ENCODE measurements around the gene CATSPERB.
"Not testable (repeated sequence)": the region's sequence is repeated elsewhere in the genome, so short reads cannot be mapped to it uniquely, and the experiment has no call there.

CATSPERB gene

DNA sequence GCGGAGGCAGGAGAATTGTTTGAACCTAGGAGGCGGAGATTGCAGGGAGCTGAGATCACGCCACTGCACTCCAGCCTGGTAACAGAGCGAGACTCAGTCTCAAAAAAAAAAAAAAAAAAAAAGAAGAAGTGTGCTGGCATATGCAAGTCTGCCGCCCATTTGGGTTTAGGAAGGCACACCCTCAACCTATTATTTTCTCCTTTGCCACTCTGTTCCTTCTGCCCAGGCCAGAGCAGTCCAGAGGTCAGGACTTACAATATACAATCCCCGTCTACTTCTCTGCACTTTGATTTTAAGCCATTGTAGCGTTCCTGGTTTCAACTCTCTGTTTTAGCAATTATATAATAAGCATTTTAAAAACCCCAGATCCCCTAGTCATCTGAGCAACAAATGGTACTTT, 39.8 kb downstream of the CATSPERB start:
- Histone ChIP-seq H3K9me3 (ENCODE audit: control insufficient read depth, low read depth, low read length) (no peaks in the 10 kb centered on the region), H3K4me3 (ENCODE audit: low read length) (no peak overlapping the region), H3K36me3 (ENCODE audit: control insufficient read depth, low read depth, low read length) (no peaks in the 10 kb centered on the region), H3K4me1 (ENCODE audit: control insufficient read depth, low read depth, low read length) (peaks cover 6% of the 10 kb centered on the region), H3K9ac (ENCODE audit: low read length) (no peak overlapping the region), H3K27ac (ENCODE audit: low read length) (no peak overlapping the region), H3K27me3 (ENCODE audit: control insufficient read depth, insufficient read depth, low read length) (no peaks in the 10 kb centered on the region)

DNA sequence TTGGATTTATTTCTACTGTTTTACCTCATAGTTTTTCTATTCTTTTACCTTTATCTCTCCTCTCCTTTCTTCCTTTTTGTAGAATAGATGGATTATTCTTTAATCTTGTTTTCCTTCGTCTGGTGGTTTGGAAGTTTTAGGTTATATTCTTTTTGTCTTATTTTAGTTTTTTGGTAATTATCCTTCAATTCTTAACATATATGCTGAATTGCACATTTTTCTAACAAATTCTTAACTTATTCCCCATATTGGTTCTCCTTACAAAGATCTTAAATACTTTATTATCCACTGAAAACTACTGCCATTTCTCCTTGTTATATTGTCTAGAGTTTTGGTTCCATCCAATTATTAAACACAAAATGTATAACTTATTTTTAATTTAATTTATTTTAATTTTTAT, 42.3 kb downstream of the CATSPERB start:
- no peaks in the 10 kb centered on the region for H3K9me3 ChIP-seq (ENCODE audit: control insufficient read depth, low read depth, low read length)
- no peak overlapping the region for H3K9ac ChIP-seq (ENCODE audit: low read length)
- H3K36me3 ChIP-seq (ENCODE audit: control insufficient read depth, low read depth, low read length), result no peaks in the 10 kb centered on the region
- peaks cover 3% of the 10 kb centered on the region for H3K4me1 ChIP-seq (ENCODE audit: control insufficient read depth, low read depth, low read length)
- H3K4me3 ChIP-seq (ENCODE audit: low read length), result no peak overlapping the region
- H3K27me3 ChIP-seq (ENCODE audit: control insufficient read depth, insufficient read depth, low read length), result no peaks in the 10 kb centered on the region
- H3K27ac ChIP-seq (ENCODE audit: low read length), result no peak overlapping the region

DNA sequence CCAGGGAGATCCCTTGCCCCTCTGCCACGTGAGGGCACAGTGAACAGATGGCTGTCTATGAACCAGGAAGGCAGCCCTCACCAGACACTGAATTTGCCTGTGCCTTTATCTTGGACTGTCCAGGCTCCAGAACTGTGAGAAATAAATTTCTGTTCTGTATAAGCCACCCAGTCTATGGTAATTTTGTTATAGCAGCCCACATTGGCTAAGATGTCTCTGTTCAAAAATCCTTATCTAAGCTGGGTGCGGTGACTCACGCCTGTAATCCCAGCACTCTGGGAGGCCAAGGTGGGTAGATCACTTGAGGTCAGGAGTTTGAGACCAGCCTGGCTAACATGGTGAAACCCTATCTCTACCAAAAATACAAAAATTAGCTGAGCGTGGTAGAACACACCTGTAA, 44.5 kb downstream of the CATSPERB start:
- not testable (repeated sequence) for H3K9me3 ChIP-seq (ENCODE audit: control insufficient read depth, low read depth, low read length); H3K36me3 ChIP-seq (ENCODE audit: control insufficient read depth, low read depth, low read length); H3K27ac ChIP-seq (ENCODE audit: low read length); H3K4me1 ChIP-seq (ENCODE audit: control insufficient read depth, low read depth, low read length); H3K27me3 ChIP-seq (ENCODE audit: control insufficient read depth, insufficient read depth, low read length); H3K4me3 ChIP-seq (ENCODE audit: low read length); H3K9ac ChIP-seq (ENCODE audit: low read length)

DNA sequence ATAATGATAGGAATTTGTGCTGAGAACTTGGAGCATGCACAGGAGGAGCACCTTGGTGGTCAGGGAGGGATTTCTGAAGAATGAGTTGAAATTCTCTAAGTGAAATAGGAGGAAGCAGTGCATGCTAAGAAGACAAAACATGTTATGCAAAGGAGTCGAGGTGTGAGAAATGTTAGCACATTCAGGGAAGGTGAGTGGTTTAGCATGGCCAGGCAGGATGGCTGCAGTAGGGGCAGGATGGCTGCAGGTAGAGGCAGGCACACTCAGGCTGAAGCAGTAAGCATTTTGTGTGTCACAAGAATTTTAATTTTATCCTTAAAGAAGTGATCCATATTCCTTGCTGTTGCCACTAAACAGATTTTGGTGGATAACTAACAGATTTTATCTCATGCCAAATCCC, 46.3 kb downstream of the CATSPERB start:
- Histone ChIP-seq H3K9me3 (ENCODE audit: control insufficient read depth, low read depth, low read length) (peaks cover 3% of the 10 kb centered on the region), H3K36me3 (ENCODE audit: control insufficient read depth, low read depth, low read length) (no peaks in the 10 kb centered on the region), H3K27me3 (ENCODE audit: control insufficient read depth, insufficient read depth, low read length) (no peaks in the 10 kb centered on the region), H3K4me1 (ENCODE audit: control insufficient read depth, low read depth, low read length) (no peaks in the 10 kb centered on the region), H3K9ac (ENCODE audit: low read length) (no peak overlapping the region), H3K4me3 (ENCODE audit: low read length) (no peak overlapping the region), H3K27ac (ENCODE audit: low read length) (no peak overlapping the region)

DNA sequence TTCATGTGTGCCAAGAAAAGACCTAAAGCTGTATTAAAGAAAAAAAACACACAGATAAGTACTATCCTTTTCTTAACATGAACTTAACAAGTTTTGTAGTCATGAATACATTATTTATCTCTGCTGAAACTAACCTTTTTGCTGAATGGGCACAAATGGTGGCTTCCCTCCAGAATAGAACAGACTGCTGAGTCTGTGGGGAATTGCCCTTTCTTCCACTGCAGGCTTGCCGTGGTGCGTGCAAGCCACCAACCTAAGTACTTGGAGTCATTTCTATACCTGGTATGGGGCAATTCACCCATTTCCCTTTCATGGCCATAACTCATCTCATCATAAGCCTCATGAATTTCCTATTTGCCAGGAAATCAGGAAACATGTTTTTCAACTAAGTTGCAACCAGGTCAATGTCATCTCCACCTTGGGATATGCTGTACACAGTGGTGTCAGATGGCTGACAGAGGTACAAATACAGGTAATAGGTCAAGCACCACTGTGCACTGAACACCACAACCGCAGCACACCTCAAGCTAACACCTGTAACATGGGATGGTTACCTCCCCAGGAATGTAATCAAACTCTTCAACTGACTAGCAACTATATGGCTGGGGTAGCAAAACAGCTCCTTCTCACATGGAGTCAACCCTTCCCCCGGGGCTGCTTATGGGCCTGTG, 49.9 kb downstream of the CATSPERB start:
- Histone ChIP-seq H3K27me3 (ENCODE audit: control insufficient read depth, insufficient read depth, low read length) (no peaks in the 10 kb centered on the region), H3K9ac (ENCODE audit: low read length) (no peak overlapping the region), H3K27ac (ENCODE audit: low read length) (no peak overlapping the region)

DNA sequence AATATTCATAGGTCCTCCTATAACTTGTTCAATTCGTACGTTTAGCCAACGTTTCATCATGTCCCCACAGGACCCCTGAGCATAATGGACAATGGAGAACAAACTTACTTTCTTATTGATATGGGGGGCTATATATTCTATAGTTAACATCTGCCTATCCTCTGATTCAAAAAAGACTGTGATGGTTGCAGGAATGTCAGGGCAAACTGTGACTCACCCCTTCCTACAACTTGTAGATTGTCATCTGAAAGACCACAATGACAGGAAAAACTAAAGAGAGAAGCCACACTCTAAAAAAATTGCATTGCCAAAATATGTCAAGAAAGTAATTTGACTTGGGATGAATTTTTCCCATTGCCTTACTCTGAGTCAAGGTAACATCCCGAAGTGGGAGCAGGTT, 50.8 kb downstream of the CATSPERB start:
- H3K9me3 ChIP-seq (ENCODE audit: control insufficient read depth, low read depth, low read length), result peaks cover 20% of the 10 kb centered on the region
- H3K4me1 ChIP-seq (ENCODE audit: control insufficient read depth, low read depth, low read length), result no peaks in the 10 kb centered on the region
- H3K27me3 ChIP-seq (ENCODE audit: control insufficient read depth, insufficient read depth, low read length), result no peaks in the 10 kb centered on the region
- H3K4me3 ChIP-seq (ENCODE audit: low read length), result no peak overlapping the region
- no peak overlapping the region for H3K9ac ChIP-seq (ENCODE audit: low read length)
- no peaks in the 10 kb centered on the region for H3K36me3 ChIP-seq (ENCODE audit: control insufficient read depth, low read depth, low read length)
- H3K27ac ChIP-seq (ENCODE audit: low read length), result no peak overlapping the region

More for the DNA sequence above, 49.9 kb downstream of the CATSPERB start:
- no peak overlapping the region for H3K4me3 ChIP-seq (ENCODE audit: low read length)
- no peaks in the 10 kb centered on the region for H3K36me3 ChIP-seq (ENCODE audit: control insufficient read depth, low read depth, low read length)
- peaks cover 20% of the 10 kb centered on the region for H3K9me3 ChIP-seq (ENCODE audit: control insufficient read depth, low read depth, low read length)
- H3K4me1 ChIP-seq (ENCODE audit: control insufficient read depth, low read depth, low read length), result no peaks in the 10 kb centered on the region

DNA sequence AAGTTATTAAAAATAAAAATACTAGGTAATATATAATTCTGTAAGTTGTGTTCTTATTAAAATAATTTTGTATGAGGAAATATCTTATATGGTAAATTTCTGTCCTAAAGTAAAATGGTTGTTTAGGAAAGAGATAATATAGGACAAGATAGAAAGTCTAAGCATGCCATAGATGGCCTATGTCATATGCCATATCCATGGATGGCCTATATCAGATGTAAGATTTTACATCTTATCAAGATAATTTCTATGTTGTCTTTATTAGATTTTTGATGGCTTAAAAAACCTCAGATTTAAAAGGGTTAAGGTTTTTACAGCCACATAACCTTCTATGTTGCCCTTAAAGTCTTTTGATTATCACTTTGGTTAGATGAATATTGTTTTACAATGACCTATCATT, 52.6 kb downstream of the CATSPERB start:
- Histone ChIP-seq H3K9ac (ENCODE audit: low read length) (no peak overlapping the region), H3K9me3 (ENCODE audit: control insufficient read depth, low read depth, low read length) (peaks cover 20% of the 10 kb centered on the region), H3K27ac (ENCODE audit: low read length) (no peak overlapping the region), H3K4me1 (ENCODE audit: control insufficient read depth, low read depth, low read length) (no peaks in the 10 kb centered on the region), H3K4me3 (ENCODE audit: low read length) (no peak overlapping the region), H3K36me3 (ENCODE audit: control insufficient read depth, low read depth, low read length) (no peaks in the 10 kb centered on the region), H3K27me3 (ENCODE audit: control insufficient read depth, insufficient read depth, low read length) (no peaks in the 10 kb centered on the region)

DNA sequence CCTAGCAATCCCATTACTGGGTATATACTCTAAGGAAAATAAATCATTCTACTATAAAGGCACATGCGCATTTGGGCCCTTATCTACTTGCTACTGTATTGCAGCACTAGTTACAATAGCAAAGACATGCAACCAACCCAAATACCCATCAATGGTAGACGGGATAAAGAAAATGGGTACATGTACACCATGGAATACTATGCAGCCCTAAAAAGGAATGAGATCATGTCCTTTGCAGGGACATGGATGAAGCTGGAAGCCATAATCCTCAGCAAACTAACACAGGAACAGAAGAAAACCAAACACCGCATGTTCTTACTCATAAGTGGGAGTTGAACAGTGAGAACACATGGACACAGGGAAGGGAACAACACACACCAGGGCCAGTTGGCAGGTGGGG, 54.2 kb downstream of the CATSPERB start:
- not testable (repeated sequence) for H3K27ac ChIP-seq (ENCODE audit: low read length); H3K9ac ChIP-seq (ENCODE audit: low read length); H3K4me1 ChIP-seq (ENCODE audit: control insufficient read depth, low read depth, low read length); H3K27me3 ChIP-seq (ENCODE audit: control insufficient read depth, insufficient read depth, low read length); H3K4me3 ChIP-seq (ENCODE audit: low read length); H3K36me3 ChIP-seq (ENCODE audit: control insufficient read depth, low read depth, low read length)
- peaks cover 26% of the 10 kb centered on the region for H3K9me3 ChIP-seq (ENCODE audit: control insufficient read depth, low read depth, low read length)

DNA sequence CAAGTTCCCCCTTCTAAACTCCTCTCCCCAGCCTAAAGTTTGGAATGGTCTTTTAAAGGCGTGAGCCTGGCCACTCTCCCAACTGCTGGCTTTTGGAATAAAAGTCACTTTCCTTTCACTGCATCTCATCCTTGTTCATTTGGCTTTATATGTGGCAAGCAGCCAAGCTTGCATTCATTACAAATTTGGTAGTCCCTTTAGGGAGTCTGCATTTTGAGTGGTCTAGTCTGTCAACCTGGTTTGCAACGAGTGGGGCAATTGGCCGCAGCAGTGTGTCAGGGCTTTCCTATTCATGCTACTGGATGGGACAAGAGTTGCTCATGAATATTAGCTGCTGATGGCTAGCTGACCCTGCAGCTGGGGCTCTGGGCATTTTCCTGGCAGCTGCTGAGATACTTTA, 57.0 kb downstream of the CATSPERB start:
- Histone ChIP-seq H3K9me3 (ENCODE audit: control insufficient read depth, low read depth, low read length) (peaks cover 15% of the 10 kb centered on the region), H3K27ac (ENCODE audit: low read length) (no peak overlapping the region), H3K36me3 (ENCODE audit: control insufficient read depth, low read depth, low read length) (no peaks in the 10 kb centered on the region), H3K27me3 (ENCODE audit: control insufficient read depth, insufficient read depth, low read length) (no peaks in the 10 kb centered on the region), H3K4me3 (ENCODE audit: low read length) (no peak overlapping the region), H3K4me1 (ENCODE audit: control insufficient read depth, low read depth, low read length) (no peaks in the 10 kb centered on the region), H3K9ac (ENCODE audit: low read length) (no peak overlapping the region)

DNA sequence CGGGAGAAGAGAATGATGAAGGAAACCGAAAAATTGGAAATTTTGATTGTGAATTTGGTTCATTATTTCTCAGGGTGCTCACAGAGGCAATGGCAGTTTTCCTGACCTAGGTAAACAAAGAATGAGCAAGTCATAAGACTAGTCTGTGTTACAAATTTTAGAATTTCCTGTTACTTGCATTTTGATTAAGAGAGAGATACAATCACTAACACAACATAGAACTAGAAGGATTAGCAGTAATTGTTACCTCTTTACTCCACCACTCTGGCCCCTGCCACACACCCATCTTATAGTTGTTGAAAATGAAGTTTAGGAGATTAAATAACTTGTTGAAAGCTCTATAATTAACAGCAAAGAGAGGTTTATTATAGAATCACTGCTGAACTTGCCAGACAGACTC, 62.0 kb downstream of the CATSPERB start:
- Histone ChIP-seq H3K9ac (ENCODE audit: low read length) (no peak overlapping the region), H3K9me3 (ENCODE audit: control insufficient read depth, low read depth, low read length) (peaks cover 5% of the 10 kb centered on the region), H3K4me3 (ENCODE audit: low read length) (no peak overlapping the region), H3K27me3 (ENCODE audit: control insufficient read depth, insufficient read depth, low read length) (no peaks in the 10 kb centered on the region), H3K27ac (ENCODE audit: low read length) (no peak overlapping the region), H3K36me3 (ENCODE audit: control insufficient read depth, low read depth, low read length) (no peaks in the 10 kb centered on the region), H3K4me1 (ENCODE audit: control insufficient read depth, low read depth, low read length) (no peaks in the 10 kb centered on the region)

DNA sequence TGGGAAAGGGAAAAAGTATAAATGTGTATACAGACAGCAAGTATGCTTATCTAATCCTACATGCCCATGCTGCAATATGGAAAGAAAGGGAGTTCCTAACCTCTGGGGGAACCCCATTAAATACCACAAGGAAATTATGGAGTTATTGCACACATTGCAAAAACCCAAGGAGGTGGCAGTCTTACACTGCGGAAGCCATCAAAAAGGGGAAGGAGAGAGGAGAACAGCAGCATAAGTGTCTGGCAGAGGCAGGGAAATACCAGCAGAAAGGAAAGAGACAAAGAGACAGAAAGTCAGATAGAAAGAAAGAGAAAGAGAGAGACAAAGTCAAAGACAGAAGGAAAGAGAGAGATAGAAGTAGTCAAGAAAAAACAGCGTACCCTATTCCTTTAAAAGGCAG, 64.8 kb downstream of the CATSPERB start:
- not testable (repeated sequence) for H3K27ac ChIP-seq (ENCODE audit: low read length); H3K9me3 ChIP-seq (ENCODE audit: control insufficient read depth, low read depth, low read length); H3K4me3 ChIP-seq (ENCODE audit: low read length); H3K4me1 ChIP-seq (ENCODE audit: control insufficient read depth, low read depth, low read length); H3K9ac ChIP-seq (ENCODE audit: low read length); H3K36me3 ChIP-seq (ENCODE audit: control insufficient read depth, low read depth, low read length); H3K27me3 ChIP-seq (ENCODE audit: control insufficient read depth, insufficient read depth, low read length)

DNA sequence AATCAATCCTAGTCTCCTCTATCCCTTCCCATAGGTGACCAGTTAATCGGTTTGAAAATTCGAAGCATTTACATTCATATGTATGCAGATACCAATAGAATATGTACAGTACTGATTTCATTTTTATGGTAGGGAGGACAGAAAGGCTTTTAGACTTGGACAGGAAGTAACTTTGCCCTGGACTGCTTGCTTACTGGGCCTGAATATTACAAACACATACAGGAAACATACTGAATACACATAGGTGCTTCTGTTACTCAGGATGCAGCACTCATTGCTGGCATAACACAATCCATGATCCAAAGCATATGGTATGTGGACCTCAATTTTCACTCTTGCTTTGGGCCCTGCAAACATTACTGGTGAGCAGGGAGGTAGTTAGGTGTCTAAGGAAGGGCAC, 71.1 kb downstream of the CATSPERB start:
- no peaks in the 10 kb centered on the region for H3K36me3 ChIP-seq (ENCODE audit: control insufficient read depth, low read depth, low read length)

More for the DNA sequence above, 71.1 kb downstream of the CATSPERB start:
- no peaks in the 10 kb centered on the region for H3K9me3 ChIP-seq (ENCODE audit: control insufficient read depth, low read depth, low read length)
- no peaks in the 10 kb centered on the region for H3K27me3 ChIP-seq (ENCODE audit: control insufficient read depth, insufficient read depth, low read length)
- peaks cover 6% of the 10 kb centered on the region for H3K4me1 ChIP-seq (ENCODE audit: control insufficient read depth, low read depth, low read length)
- H3K27ac ChIP-seq (ENCODE audit: low read length), result no peak overlapping the region
- H3K4me3 ChIP-seq (ENCODE audit: low read length), result no peak overlapping the region
- H3K9ac ChIP-seq (ENCODE audit: low read length), result no peak overlapping the region

Data from iPS-18a (cell line).